NCI-H2227 (cell line): Measurements from ENCODE around the gene HPS5.

Source experiments
- DNase-seq: peaks from one replicate; lab custom pipeline; 2025; ENCODE audit not compliant: unreplicated experiment; lab: John Stamatoyannopoulos, UW

Gene HPS5

GRCh38 chr11:18319914-18320313, 2.0 kb downstream of the HPS5 start:
- DNase-seq: no peak

DNA sequence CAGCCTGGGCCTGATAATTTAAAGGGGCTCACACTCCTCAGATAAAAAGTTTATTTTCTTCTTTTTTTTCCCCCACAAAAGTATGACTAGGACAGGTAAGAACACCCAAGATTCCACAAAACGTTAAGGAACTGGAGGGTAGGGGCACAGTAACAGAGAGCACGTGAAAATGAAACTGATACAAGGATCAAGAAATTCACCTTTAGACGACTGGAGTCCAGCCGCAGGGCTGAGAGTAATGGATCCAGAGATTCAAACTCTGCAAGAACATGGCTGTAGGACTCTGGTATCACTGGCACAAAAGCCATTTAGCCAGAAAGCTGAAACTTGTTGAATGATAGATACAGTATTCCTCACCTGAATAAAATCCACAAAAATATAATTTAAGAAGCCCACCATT, 4.4 kb downstream of the HPS5 start:
- no peak for DNase-seq

GRCh38 chr11:18315893-18316292, 6.0 kb downstream of the HPS5 start:
- DNase-seq: no peak

DNA sequence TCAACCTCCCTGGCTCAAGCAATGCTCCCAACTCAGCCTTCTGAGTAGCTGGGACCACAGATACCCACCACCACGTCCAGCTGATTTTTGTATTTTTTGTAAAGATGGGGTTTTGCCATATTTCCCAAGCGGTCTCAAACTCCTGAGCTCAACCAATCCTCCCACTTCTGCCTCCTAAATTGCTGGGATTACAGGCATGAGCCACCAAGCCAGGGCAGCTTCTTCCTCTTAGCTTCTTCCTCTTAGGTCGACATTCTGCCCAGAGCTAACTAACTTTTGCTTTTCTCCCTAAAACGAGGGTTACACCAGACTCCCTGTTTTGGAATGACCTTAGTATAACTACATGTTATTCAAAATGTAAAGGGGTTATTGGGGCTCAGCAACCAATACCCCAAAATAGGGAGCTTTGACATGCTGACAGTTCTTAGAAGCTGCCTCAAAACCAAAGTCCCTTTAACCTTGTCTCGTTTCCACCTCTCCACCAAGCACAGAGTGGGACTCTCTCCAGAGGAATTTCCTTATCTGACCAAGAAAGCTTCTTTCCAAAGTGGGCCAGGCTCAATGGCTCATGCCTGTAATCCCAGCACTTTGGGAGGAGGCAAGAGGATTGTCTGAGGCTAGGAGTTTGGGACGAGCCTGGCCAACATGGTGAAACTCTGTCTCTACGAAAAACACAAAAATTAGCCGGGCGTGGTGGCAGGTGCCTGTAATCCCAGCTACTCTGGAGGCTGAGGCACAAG, 7.0 kb downstream of the HPS5 start:
- DNase-seq: no peak

DNA sequence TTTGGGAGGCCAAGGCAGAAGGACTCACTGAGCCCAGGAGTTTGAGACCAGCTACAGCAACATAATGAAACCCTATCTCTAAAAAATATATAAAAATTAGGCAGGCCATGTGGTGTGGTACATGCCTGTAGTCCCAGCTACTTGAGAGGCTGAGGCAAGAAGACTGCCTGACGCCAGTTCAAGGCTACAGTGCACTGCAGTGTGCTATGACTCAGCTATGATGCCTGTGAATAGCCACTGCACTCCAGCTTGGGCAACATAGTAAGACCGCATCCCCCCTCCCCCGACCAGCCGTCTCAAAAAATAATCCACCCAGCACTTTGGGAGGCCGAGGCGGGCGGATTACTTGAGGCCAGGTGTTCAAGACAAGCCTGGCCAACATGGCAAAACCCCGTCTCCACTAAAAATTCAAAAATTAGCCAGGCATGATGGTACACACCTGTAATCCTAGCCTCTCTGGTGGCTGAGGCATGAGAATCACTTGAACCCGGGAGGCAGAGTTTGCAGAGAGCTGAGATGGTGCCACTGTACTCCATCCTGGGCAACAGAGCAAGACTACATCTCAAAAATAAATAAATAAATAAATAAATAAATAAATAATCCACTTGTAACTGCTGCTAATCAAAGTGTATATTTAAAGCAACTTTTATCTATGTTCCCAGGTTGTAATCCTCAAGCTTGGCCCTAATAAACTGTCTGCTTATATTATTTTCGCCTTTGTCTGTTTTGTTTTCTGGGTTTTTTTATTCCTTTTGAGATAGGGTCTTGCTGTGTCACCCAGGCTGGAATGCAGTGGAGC, 7.8 kb downstream of the HPS5 start:
- no peak for DNase-seq

DNA sequence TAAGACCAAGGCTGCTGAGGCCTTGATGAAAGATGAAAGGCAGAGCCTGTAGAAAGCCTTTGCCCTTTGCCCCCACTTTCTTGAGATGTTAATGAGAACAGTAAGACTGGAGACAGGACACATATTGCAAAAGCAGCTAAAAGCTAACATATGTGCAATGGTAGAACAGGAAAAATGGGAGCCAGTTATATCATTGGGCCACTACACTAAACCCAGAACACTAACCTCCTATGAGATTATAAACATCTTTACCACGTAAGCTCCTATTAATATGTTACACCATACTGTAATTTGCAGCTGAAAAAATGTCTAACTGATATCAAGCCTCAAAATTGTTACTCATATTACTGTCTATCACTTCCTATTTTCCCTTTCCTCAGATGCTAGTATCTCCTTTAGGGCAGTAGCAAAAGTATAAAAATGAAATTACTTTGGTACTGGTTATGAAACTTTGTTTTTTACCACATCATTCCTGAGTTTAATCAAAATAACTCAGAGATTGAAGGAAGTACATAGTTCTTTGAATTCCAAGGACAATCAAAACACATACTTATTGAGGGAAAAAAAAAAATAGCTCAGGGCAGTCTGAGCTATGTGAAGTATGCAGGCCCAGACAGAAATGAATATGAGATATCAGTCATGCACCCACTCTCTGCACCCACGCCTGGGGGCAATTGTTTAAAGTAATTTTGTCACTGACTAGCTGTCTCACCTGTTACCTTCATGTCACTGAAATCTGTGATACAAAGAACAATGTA, 9.1 kb downstream of the HPS5 start:
- no peak for DNase-seq

- DNase-seq: no peak
Observed at GRCh38 chr11:18312012-18312411, 9.9 kb downstream of the HPS5 start.

DNA sequence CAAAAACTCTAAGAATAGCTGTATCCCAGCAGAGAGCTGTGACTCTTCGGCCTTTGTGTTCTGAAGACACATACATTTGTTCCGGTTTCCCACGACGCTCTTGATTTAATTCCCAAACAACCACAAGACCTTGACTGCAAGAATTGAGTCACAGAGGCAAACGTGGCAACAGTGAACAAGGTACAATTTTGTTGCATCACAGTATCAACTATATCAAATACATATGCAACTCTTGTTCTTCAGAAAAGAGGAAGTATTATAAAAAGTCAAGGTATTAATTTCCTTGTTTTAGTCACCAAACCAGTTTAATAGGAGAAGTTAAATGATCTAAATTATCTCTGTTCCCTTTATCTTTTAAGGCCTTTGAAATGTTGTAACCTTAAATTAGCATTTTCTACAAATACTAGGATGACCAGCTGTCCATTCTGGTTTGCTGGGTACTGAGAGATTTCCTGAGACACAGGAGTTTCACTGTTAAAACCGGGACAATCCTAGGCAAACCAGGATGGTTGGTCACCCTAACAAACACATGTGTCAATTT, 11.1 kb downstream of the HPS5 start:
- DNase-seq: no peak

DNA sequence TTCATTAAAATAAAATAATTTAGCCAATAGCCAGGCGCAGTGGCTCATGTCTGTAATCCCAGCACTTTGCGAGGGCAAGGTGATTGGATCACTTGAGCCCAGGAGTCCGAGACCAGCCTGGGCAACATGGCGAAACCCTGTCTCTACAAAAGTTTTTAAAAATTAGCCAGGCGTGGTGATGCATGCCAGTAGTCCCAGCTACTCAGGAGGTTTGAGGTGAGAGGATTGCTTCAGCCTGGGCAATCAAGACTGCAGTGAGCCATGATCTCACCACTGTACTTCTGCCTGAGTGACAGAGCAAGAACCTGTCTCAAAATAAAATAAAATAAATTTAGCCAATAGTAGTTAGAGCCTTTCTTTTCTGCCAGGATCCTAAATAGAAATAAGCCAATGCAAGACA, 12.2 kb downstream of the HPS5 start:
- DNase-seq: no peak

DNA sequence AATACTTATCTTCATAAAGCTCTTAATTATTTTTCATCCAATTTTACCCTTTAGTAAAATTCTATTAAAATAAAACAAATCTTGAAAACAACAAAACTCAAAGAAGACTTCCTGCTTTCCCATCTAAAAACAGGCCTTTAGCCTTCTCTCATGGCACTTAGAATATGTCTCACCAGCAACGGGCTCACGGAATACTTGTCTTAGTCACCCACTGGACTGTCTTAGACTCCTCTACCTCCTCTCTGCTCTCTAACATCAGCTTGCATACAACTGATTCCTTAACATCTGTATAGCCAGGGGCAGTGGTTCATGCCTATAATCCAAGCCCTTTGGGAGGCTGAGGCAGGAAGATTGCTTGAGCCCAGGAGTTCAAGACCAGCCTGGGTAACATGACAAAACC, 13.7 kb downstream of the HPS5 start:
- DNase-seq: no peak

DNA sequence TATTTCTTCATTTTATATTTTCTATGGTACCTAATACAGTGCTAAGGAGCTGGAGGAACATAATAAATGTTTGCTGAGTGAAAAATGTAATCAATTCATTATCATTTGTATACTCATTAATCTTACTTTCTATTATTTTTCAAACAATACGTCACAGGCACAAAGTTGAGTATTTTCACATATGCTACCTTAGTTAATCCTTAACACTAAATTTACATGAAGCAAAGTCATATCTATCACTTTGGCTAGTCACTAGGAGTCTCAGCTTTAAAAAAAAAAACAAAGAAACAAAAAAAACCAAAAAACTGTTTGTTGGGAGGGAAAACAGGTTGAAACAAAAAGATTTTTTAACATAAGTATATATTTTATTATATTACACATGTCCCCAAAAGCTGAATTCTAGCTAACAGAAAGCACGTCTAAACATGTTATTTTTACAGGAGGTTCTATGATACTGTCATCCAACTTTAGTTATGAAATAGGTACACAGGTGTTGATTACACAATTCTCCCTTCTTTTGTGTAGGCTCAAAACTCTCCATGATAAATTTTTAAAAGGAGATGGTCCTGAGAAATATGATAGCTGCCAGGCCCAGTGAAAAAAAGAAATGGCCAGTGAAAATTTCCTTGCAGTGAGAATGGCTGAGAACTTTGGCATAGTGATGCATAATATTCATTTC, 14.3 kb downstream of the HPS5 start:
- DNase-seq: no peak

GRCh38 chr11:18304745-18305144, 17.2 kb downstream of the HPS5 start:
- DNase-seq: no peak

- DNase-seq: no peak
Observed at GRCh38 chr11:18299721-18300120, 22.2 kb downstream of the HPS5 start.

- DNase-seq: no peak
Observed at GRCh38 chr11:18295316-18295715, 26.6 kb downstream of the HPS5 start.

DNA sequence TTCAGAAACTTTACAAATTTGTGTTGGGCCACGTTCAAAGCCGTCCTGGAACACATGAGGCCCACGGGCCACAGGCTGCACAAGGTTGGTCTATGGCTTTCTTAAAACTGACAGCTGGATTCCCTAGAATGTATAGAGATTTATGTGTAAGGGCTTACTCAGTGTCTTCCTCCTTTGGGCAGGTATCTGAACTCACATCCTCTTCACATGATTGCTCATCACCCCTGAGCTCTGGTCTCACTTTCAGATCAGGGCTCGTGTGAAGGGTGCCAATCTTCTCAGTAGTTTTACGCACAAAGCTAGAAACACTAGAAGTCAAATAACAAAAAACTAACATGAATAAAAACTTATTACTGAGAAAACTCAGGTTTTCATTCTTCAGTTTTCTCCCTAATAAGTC, 27.1 kb downstream of the HPS5 start:
- no peak for DNase-seq

DNA sequence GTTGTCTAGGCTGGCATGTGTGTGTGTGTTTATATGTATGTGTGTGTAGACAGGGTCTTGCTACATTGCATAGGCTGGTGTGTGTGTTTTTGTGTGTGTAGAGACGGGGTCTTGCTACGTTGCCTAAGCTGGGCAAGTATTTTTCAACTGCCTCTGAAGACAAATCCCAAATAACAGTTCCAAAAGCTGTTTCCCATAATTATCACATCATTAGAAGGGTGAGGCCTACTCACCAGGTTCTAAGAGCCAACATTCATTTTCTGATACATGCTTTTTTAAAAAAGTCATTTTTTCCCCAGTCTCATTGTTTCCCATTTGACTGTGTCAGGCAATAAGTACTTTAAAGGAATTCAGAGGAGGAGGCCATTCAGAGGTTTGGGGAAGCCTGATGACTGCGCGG, 33.0 kb downstream of the HPS5 start:
- DNase-seq: no peak

DNA sequence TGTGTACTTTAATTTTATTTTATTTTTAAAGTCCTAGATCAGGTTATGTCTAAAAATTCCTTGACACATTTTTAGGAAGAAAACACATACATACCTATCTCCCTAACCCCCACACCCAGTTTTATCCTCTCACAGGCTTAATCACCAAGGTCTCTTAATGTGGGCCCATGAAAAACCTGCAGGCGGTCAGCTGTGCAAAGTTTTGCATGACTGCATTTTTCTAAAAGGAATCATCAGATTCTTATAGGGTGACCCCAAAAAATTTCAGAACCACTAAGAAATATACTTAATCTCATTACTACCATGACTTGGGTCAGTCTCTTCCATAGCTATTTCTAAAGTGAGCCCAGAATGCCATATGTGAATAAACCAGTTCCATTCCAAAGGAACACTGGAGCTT, 36.1 kb downstream of the HPS5 start:
- no peak for DNase-seq

DNA sequence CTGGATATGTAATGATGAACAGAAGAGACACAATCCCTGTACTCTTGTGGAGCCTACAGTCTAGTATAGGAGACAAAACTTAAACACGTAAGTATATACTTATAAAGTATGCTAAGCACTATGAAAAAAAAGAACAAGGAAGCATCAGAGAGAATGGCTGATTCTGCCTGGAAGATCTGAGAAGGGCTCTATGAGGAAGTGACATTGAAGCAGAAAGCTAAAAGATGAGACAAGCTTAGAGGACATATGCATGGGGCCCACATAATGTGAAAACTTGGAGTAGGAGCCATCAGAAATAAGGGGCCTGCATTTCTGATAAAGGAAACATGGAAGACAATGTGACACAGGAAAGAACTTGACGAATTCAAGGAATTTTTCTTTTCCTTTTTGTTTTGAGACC, 39.3 kb downstream of the HPS5 start:
- no peak for DNase-seq

DNA sequence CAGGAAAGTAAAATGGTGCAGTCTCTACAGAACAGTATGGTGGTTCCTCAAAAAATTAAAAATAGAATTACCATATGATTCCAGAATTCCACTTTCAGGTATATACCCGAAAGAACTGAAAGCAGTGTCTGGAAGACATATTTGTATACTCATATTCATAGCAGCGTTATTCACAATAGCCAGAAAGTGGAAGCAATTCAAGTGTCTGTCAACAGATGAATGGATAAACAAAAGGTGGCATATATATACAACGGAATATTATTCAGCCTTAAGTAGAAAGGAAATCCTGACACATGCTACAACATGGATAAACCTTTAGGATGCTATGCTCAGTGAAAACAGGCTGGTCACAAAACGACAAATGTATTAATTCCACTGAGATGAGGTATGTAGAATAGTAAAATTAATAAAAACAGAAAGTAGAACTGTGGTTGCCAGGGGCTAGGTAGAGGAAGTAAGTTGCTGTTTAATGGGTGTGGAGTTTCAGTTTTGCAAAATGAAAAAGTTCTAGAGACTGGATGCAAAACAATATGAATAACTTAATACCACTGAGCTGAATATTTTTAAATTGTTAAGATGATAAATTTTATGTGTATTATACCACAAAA, 41.4 kb downstream of the HPS5 start:
- DNase-seq: no peak

- DNase-seq: no peak
Observed at GRCh38 chr11:18277565-18278271, 44.2 kb downstream of the HPS5 start.
